ENCODE results near the gene EFNA4.
A peak's percentile ranks its signal among the peaks of the same experiment; 100 is the strongest.

Gene EFNA4

DNA sequence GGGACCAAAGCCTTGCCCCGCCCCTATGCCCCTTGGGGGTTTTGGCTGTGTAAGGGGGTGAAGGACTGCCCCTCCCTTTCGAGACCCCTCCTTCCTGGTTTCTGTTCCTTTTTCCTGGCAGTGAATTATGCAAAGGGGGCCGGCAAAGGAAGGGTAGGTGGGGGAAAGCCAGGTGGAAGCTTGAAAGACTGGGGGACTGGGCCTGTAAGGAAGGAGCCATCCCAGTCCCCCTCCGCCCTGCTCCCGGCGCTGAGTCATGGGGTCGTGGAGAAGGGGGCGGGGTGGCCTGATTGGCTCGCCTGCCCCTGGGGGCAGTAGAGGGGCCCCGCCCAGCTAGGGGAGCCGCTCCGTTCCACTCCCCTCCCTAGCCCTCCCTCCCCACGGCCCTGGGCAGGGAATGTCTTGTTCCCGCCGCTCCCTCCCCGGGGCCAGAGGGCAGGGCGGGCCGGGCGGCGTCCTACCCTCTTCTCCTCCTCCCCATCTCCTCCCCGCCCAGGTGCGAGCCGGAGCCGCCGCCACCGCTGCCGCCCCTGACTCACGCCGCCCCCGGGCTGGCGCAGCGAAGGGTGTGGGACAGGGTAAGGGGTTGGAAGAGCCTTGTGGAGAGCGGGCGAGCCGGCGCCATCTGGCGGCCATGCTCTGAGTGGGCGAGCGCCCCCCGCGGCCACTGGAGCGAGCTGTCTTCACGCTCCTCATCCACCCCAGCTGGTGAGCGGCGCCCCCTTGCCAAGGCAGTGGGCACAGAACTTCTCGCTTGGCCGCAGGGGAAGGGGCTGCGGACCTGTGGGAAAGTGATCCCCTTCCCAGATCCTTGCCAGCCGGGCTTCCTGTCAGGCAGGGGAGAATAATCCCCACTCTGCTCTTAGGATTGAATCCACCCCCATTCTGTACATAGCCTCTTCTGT, 46.2 kb upstream of the EFNA4 start (continued):
- no peak for TF ChIP-seq ZNF530 (tag by site-specific recombination; IDR thresholded peaks at IDR 0.05; ENCODE audit: low read depth)
- peak; percentile 96 for TF ChIP-seq ZBTB8A (tag by site-specific recombination; IDR thresholded peaks at IDR 0.05)
- TF ChIP-seq, protein P1, sequence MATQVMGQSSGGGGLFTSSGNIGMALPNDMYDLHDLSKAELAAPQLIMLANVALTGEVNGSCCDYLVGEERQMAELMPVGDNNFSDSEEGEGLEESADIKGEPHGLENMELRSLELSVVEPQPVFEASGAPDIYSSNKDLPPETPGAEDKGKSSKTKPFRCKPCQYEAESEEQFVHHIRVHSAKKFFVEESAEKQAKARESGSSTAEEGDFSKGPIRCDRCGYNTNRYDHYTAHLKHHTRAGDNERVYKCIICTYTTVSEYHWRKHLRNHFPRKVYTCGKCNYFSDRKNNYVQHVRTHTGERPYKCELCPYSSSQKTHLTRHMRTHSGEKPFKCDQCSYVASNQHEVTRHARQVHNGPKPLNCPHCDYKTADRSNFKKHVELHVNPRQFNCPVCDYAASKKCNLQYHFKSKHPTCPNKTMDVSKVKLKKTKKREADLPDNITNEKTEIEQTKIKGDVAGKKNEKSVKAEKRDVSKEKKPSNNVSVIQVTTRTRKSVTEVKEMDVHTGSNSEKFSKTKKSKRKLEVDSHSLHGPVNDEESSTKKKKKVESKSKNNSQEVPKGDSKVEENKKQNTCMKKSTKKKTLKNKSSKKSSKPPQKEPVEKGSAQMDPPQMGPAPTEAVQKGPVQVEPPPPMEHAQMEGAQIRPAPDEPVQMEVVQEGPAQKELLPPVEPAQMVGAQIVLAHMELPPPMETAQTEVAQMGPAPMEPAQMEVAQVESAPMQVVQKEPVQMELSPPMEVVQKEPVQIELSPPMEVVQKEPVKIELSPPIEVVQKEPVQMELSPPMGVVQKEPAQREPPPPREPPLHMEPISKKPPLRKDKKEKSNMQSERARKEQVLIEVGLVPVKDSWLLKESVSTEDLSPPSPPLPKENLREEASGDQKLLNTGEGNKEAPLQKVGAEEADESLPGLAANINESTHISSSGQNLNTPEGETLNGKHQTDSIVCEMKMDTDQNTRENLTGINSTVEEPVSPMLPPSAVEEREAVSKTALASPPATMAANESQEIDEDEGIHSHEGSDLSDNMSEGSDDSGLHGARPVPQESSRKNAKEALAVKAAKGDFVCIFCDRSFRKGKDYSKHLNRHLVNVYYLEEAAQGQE (tag by site-specific recombination; IDR thresholded peaks at IDR 0.05): peak; percentile 61
- no peak for TF ChIP-seq ZNF239 (tag by site-specific recombination; IDR thresholded peaks at IDR 0.05)
- TF ChIP-seq ZNF433 (tag by site-specific recombination; IDR thresholded peaks at IDR 0.05; ENCODE audit: low read depth): no peak
- 0 out of 2 replicates have a peak, but pooled peaks have one; percentile 23 for TF ChIP-seq ZNF302 (tag by site-specific recombination; IDR thresholded peaks at IDR 0.05; ENCODE audit: low read depth)
- TF ChIP-seq KLF9 (tag by site-specific recombination; IDR thresholded peaks at IDR 0.05; ENCODE audit: low read depth): peak; percentile 97
- TF ChIP-seq ZNF221 (tag by site-specific recombination; IDR thresholded peaks at IDR 0.05; ENCODE audit: borderline replicate concordance): no peak
- TF ChIP-seq BCL11B (tag by site-specific recombination; IDR thresholded peaks at IDR 0.05; ENCODE audit: low read depth): peak; percentile 94
- TF ChIP-seq GLIS1 (tag by site-specific recombination; IDR thresholded peaks at IDR 0.05): peak; percentile 93
- peak; percentile 75 for TF ChIP-seq KLF10 (tag by site-specific recombination; IDR thresholded peaks at IDR 0.05)
- TF ChIP-seq ZNF391 (tag by site-specific recombination; IDR thresholded peaks at IDR 0.05; ENCODE audit: borderline replicate concordance, low read depth): peak; percentile 92
- TF ChIP-seq, protein P2, sequence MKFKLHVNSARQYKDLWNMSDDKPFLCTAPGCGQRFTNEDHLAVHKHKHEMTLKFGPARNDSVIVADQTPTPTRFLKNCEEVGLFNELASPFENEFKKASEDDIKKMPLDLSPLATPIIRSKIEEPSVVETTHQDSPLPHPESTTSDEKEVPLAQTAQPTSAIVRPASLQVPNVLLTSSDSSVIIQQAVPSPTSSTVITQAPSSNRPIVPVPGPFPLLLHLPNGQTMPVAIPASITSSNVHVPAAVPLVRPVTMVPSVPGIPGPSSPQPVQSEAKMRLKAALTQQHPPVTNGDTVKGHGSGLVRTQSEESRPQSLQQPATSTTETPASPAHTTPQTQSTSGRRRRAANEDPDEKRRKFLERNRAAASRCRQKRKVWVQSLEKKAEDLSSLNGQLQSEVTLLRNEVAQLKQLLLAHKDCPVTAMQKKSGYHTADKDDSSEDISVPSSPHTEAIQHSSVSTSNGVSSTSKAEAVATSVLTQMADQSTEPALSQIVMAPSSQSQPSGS (tag by site-specific recombination; IDR thresholded peaks at IDR 0.05; ENCODE audit: low read depth): no peak
- TF ChIP-seq ZNF138 (tag by site-specific recombination; IDR thresholded peaks at IDR 0.05; ENCODE audit: borderline replicate concordance): no peak
- TF ChIP-seq, protein P3, sequence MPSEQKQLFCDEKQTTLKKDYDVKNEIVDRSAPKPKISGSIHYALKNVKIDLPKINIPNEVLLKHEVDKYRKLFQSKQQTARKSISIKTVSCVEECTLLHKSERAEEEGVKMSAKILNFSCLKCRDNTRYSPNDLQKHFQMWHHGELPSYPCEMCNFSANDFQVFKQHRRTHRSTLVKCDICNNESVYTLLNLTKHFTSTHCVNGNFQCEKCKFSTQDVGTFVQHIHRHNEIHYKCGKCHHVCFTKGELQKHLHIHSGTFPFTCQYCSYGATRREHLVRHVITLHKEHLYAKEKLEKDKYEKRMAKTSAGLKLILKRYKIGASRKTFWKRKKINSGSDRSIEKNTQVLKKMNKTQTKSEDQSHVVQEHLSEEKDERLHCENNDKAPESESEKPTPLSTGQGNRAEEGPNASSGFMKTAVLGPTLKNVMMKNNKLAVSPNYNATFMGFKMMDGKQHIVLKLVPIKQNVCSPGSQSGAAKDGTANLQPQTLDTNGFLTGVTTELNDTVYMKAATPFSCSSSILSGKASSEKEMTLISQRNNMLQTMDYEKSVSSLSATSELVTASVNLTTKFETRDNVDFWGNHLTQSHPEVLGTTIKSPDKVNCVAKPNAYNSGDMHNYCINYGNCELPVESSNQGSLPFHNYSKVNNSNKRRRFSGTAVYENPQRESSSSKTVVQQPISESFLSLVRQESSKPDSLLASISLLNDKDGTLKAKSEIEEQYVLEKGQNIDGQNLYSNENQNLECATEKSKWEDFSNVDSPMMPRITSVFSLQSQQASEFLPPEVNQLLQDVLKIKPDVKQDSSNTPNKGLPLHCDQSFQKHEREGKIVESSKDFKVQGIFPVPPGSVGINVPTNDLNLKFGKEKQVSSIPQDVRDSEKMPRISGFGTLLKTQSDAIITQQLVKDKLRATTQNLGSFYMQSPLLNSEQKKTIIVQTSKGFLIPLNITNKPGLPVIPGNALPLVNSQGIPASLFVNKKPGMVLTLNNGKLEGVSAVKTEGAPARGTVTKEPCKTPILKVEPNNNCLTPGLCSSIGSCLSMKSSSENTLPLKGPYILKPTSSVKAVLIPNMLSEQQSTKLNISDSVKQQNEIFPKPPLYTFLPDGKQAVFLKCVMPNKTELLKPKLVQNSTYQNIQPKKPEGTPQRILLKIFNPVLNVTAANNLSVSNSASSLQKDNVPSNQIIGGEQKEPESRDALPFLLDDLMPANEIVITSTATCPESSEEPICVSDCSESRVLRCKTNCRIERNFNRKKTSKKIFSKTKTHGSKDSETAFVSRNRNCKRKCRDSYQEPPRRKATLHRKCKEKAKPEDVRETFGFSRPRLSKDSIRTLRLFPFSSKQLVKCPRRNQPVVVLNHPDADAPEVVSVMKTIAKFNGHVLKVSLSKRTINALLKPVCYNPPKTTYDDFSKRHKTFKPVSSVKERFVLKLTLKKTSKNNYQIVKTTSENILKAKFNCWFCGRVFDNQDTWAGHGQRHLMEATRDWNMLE (tag by site-specific recombination; conservative IDR thresholded peaks at IDR 0.05; ENCODE audit: low read depth): no peak
- TF ChIP-seq GFI1B (tag by site-specific recombination; IDR thresholded peaks at IDR 0.05): no peak
- TF ChIP-seq ZIC2 (tag by site-specific recombination; IDR thresholded peaks at IDR 0.05): peak; percentile 79
- TF ChIP-seq, protein P4, sequence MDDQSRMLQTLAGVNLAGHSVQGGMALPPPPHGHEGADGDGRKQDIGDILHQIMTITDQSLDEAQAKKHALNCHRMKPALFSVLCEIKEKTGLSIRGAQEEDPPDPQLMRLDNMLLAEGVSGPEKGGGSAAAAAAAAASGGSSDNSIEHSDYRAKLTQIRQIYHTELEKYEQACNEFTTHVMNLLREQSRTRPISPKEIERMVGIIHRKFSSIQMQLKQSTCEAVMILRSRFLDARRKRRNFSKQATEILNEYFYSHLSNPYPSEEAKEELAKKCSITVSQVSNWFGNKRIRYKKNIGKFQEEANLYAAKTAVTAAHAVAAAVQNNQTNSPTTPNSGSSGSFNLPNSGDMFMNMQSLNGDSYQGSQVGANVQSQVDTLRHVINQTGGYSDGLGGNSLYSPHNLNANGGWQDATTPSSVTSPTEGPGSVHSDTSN (CRISPR knock-in tag; IDR thresholded peaks at IDR 0.05): 0 out of 2 replicates have a peak, but pooled peaks have one; percentile 15
- peak; percentile 52; the same call in 1 of the 2 replicates for TF ChIP-seq ZNF121 (tag by site-specific recombination; IDR thresholded peaks at IDR 0.05)
- TF ChIP-seq ZBTB48 (tag by site-specific recombination; IDR thresholded peaks at IDR 0.05): peak; percentile 100
- TF ChIP-seq, protein P5, sequence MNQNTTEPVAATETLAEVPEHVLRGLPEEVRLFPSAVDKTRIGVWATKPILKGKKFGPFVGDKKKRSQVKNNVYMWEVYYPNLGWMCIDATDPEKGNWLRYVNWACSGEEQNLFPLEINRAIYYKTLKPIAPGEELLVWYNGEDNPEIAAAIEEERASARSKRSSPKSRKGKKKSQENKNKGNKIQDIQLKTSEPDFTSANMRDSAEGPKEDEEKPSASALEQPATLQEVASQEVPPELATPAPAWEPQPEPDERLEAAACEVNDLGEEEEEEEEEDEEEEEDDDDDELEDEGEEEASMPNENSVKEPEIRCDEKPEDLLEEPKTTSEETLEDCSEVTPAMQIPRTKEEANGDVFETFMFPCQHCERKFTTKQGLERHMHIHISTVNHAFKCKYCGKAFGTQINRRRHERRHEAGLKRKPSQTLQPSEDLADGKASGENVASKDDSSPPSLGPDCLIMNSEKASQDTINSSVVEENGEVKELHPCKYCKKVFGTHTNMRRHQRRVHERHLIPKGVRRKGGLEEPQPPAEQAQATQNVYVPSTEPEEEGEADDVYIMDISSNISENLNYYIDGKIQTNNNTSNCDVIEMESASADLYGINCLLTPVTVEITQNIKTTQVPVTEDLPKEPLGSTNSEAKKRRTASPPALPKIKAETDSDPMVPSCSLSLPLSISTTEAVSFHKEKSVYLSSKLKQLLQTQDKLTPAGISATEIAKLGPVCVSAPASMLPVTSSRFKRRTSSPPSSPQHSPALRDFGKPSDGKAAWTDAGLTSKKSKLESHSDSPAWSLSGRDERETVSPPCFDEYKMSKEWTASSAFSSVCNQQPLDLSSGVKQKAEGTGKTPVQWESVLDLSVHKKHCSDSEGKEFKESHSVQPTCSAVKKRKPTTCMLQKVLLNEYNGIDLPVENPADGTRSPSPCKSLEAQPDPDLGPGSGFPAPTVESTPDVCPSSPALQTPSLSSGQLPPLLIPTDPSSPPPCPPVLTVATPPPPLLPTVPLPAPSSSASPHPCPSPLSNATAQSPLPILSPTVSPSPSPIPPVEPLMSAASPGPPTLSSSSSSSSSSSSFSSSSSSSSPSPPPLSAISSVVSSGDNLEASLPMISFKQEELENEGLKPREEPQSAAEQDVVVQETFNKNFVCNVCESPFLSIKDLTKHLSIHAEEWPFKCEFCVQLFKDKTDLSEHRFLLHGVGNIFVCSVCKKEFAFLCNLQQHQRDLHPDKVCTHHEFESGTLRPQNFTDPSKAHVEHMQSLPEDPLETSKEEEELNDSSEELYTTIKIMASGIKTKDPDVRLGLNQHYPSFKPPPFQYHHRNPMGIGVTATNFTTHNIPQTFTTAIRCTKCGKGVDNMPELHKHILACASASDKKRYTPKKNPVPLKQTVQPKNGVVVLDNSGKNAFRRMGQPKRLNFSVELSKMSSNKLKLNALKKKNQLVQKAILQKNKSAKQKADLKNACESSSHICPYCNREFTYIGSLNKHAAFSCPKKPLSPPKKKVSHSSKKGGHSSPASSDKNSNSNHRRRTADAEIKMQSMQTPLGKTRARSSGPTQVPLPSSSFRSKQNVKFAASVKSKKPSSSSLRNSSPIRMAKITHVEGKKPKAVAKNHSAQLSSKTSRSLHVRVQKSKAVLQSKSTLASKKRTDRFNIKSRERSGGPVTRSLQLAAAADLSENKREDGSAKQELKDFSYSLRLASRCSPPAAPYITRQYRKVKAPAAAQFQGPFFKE (tag by site-specific recombination; IDR thresholded peaks at IDR 0.05; ENCODE audit: borderline replicate concordance): peak; percentile 89; the same call in 1 of the 2 replicates
